ENCODE results near the gene SLC35F3.
"Not testable (repeated sequence)": the region's sequence is repeated elsewhere in the genome, so short reads cannot be mapped to it uniquely, and the experiment has no call there.

Gene SLC35F3

DNA sequence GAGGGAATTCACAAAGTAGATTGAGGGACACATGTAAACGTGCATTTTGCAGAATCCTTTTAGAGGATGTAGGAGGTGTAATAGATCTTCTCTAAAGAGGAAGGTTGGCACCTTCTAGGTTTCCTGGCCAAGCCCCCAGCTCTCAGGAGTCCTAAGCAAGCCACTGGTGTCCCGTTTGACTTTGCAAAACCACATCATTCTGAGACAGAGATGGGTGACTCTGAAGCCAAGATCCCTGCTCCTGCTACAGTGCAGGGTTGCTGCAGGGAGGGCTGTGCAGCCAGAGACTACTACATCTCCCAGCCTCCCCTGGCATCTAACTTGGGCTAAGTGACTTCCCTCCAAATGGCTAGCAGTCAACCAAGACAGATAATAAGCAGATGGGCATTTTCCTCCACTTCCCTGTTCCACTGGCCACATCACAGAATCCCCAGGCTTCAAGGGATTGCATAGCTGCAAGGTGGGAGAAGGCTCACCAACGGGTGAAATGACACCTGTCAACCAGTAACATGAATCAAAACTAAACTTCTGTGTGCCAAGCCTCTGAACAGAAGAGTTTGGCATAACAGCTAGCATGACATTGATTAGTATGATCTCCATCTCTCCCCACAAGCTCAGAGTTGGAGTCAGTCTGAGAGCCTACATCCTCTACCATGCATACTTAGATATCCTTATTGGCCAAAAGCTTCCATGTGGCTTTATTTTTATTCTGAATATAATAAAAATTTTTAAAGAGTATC is 339.2 kb downstream of the SLC35F3 start:
- Histone ChIP-seq H3K27ac (no peak overlapping the region), H3K4me1 (no peaks in the 10 kb centered on the region), H3K27me3 (no peaks in the 10 kb centered on the region), H3K36me3 (no peaks in the 10 kb centered on the region), H3K9me3 (no peaks in the 10 kb centered on the region), H3K4me3 (no peak overlapping the region)
- intact Hi-C loops (cut with DNase I; ENCODE audit: low total_unique reads), result no loop called here
- TF ChIP-seq, protein P1, sequence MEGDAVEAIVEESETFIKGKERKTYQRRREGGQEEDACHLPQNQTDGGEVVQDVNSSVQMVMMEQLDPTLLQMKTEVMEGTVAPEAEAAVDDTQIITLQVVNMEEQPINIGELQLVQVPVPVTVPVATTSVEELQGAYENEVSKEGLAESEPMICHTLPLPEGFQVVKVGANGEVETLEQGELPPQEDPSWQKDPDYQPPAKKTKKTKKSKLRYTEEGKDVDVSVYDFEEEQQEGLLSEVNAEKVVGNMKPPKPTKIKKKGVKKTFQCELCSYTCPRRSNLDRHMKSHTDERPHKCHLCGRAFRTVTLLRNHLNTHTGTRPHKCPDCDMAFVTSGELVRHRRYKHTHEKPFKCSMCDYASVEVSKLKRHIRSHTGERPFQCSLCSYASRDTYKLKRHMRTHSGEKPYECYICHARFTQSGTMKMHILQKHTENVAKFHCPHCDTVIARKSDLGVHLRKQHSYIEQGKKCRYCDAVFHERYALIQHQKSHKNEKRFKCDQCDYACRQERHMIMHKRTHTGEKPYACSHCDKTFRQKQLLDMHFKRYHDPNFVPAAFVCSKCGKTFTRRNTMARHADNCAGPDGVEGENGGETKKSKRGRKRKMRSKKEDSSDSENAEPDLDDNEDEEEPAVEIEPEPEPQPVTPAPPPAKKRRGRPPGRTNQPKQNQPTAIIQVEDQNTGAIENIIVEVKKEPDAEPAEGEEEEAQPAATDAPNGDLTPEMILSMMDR (IDR thresholded peaks at IDR 0.05), result no peak
- DNase-seq, result no peak

DNA sequence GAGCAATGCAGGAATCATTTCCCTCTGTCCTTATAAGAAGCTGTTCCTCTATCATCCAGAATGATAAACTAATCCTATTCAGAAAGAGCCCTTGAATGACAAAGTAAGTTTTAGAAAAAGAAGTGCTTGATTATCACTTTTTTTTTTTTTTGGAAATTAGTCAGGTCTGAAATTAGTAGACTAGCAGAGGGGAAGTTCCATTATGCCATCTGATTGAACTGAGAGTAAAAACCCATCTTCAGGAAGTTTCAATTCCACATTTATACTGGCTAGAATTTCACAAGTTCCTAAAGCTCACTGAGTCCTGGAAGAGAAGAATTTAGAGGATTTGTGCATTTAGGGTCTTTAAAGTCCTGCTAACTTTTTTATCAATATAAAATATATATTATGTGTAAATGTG is 340.0 kb downstream of the SLC35F3 start:
- Histone ChIP-seq H3K4me3 (no peak overlapping the region), H3K4me1 (no peaks in the 10 kb centered on the region), H3K9me3 (no peaks in the 10 kb centered on the region), H3K27ac (no peak overlapping the region), H3K27me3 (no peaks in the 10 kb centered on the region), H3K36me3 (no peaks in the 10 kb centered on the region)
- TF ChIP-seq, protein P1 (IDR thresholded peaks at IDR 0.05), result no peak
- no peak for DNase-seq
- intact Hi-C loops (cut with DNase I; ENCODE audit: low total_unique reads), result no loop called here

DNA sequence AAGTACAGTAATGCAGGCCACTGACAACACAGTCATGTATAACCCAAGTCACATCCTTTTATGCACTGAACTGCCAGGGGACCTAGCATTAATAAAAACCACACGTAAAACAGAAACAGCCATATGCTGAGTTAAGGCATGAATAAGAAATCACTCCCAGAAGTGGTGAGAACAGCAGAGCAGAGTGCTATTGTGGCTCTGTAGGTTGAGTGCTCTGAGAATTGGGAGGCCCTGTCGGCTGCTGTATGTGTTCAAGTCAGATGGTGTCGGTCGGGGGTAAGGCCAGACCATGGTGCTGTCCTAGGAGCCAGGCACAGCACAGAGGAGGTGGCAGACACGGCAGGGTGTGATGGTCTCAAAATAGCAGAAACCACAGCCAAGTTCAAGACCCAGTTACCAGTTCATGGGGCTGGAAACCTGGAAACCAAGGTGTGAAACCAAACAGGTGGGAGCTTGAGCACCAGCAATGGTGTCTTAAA is 342.2 kb downstream of the SLC35F3 start:
- TF ChIP-seq, protein P1 (IDR thresholded peaks at IDR 0.05), result no peak
- Histone ChIP-seq H3K27me3 (no peaks in the 10 kb centered on the region), H3K9me3 (no peaks in the 10 kb centered on the region), H3K4me1 (no peaks in the 10 kb centered on the region), H3K4me3 (no peak overlapping the region), H3K36me3 (no peaks in the 10 kb centered on the region), H3K27ac (no peak overlapping the region)
- no peak for DNase-seq
- intact Hi-C loops (cut with DNase I; ENCODE audit: low total_unique reads), result no loop called here

- H3K9me3 ChIP-seq; intact Hi-C loops (cut with DNase I; ENCODE audit: low total_unique reads); DNase-seq; H3K27ac ChIP-seq; H3K27me3 ChIP-seq; H3K36me3 ChIP-seq; H3K4me3 ChIP-seq; H3K4me1 ChIP-seq: not testable (repeated sequence)
Observed at GRCh38 chr1:234247746-234248145, 343.3 kb downstream of the SLC35F3 start.

GRCh38 chr1:234250747-234251146 is 346.3 kb downstream of the SLC35F3 start:
- TF ChIP-seq, protein P1 (IDR thresholded peaks at IDR 0.05), result no peak
- H3K27ac ChIP-seq, result no peak overlapping the region
- intact Hi-C loops (cut with DNase I; ENCODE audit: low total_unique reads), result no loop called here
- H3K4me1 ChIP-seq, result no peaks in the 10 kb centered on the region
- H3K4me3 ChIP-seq, result no peak overlapping the region
- no peaks in the 10 kb centered on the region for H3K27me3 ChIP-seq
- no peaks in the 10 kb centered on the region for H3K9me3 ChIP-seq
- no peak for DNase-seq
- H3K36me3 ChIP-seq, result no peaks in the 10 kb centered on the region

- DNase-seq, result no peak
- TF ChIP-seq, protein P1 (IDR thresholded peaks at IDR 0.05), result no peak
- Histone ChIP-seq H3K4me1 (no peaks in the 10 kb centered on the region), H3K36me3 (no peaks in the 10 kb centered on the region), H3K9me3 (no peaks in the 10 kb centered on the region), H3K27me3 (peaks cover 0 to 2% of the 10 kb centered on the region in 2 donors), H3K27ac (no peak overlapping the region), H3K4me3 (no peak overlapping the region)
- intact Hi-C loops (cut with DNase I; ENCODE audit: low total_unique reads), result no loop called here
Observed at GRCh38 chr1:234253732-234254131, 349.3 kb downstream of the SLC35F3 start.
